ENCODE measurements around the gene LAT. TPM values are rescaled to one million over a fixed set of nuclear protein-coding genes. Genes with fewer than 3 reads are reported as not detected.
"Not testable (repeated sequence)": the region's sequence is repeated elsewhere in the genome, so short reads cannot be mapped to it uniquely, and the experiment has no call there.

Gene LAT
- total RNA-seq, 1 donor from 2014 or later, result not detected

DNA sequence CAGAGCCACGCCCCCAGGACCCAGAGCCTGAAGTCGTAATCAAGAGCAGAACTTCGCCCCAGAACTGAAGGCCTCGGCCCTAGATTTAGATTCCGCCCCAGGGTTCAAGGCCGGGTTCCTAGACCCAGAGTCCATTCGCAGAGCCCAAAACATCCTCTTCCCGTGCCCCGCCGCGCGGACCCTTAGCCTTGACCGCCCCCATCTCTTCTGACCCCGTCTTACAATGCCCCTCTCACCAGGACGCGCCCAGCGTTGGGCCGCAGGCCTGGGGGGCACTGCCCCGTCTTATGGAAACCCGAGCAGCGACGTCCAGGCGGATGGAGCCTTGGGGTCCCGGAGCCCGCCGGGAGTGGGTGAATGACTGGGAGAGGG, 48.1 kb upstream of the LAT start:
- Histone ChIP-seq H3K27ac (no peak overlapping the region), H3K79me2 (ENCODE audit: low read depth) (no peaks in the 10 kb centered on the region), H3K4me3 (no peak overlapping the region), H4K20me1 (ENCODE audit: low read depth) (no peaks in the 10 kb centered on the region), H3K27me3 (no peaks in the 10 kb centered on the region), H3K4me2 (no peak overlapping the region), H3K4me1 (no peaks in the 10 kb centered on the region), H2AFZ (replicated peaks) (no peak overlapping the region), H3F3A (ENCODE audit: low read depth) (no peaks in the 10 kb centered on the region), H3K9me3 (ENCODE audit: low read depth) (no peaks in the 10 kb centered on the region), H3K9ac (no peak overlapping the region), H3K36me3 (no peaks in the 10 kb centered on the region)
- TF ChIP-seq EZH2phosphoT487 (IDR thresholded peaks at IDR 0.05) (no peak), EZH2 (IDR thresholded peaks at IDR 0.05) (no peak)
- TF ChIP-seq, protein P1, sequence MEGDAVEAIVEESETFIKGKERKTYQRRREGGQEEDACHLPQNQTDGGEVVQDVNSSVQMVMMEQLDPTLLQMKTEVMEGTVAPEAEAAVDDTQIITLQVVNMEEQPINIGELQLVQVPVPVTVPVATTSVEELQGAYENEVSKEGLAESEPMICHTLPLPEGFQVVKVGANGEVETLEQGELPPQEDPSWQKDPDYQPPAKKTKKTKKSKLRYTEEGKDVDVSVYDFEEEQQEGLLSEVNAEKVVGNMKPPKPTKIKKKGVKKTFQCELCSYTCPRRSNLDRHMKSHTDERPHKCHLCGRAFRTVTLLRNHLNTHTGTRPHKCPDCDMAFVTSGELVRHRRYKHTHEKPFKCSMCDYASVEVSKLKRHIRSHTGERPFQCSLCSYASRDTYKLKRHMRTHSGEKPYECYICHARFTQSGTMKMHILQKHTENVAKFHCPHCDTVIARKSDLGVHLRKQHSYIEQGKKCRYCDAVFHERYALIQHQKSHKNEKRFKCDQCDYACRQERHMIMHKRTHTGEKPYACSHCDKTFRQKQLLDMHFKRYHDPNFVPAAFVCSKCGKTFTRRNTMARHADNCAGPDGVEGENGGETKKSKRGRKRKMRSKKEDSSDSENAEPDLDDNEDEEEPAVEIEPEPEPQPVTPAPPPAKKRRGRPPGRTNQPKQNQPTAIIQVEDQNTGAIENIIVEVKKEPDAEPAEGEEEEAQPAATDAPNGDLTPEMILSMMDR (IDR thresholded peaks at IDR 0.05), result no peak
- no peaks in the 10 kb centered on the region for H3K36me3 Mint-ChIP-seq
- H3K4me1 Mint-ChIP-seq, result peaks cover 10% of the 10 kb centered on the region
- no peaks in the 10 kb centered on the region for H3K9me3 Mint-ChIP-seq
- no peak overlapping the region for H3K27ac Mint-ChIP-seq
- H3K27me3 Mint-ChIP-seq (ENCODE audit: insufficient read depth, low read depth), result peaks cover 6% of the 10 kb centered on the region
- no peak overlapping the region for H3K4me3 Mint-ChIP-seq
- no peak for DNase-seq (ENCODE audit: low spot score)

DNA sequence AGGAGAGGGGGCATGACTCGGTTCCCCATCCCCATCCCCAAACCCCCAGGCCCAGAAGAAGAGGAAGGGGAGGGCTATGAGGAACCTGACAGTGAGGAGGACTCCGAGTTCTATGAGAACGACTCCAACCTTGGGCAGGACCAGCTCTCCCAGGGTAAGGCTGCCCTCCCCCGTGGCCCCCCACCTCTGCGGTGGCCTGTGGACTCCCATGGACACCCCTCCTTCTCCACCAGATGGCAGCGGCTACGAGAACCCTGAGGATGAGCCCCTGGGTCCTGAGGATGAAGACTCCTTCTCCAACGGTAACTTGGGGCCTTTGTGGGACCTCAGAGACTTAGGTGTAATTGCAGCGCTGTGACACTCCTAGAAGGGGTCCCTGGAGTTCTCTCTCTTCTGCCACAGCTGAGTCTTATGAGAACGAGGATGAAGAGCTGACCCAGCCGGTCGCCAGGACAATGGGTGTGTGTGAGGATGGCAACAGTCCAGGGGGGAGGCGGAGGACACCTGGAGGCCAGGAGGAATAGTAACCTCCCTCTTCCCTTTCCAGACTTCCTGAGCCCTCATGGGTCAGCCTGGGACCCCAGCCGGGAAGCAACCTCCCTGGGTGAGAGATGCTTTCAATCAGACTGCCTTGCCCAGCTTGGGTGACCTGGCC, 47.5 kb upstream of the LAT start:
- H3K4me3 ChIP-seq, result no peak overlapping the region
- no peak overlapping the region for H2AFZ ChIP-seq (replicated peaks)
- H3F3A ChIP-seq (ENCODE audit: low read depth), result no peaks in the 10 kb centered on the region
- H3K4me2 ChIP-seq, result no peak overlapping the region
- H3K9me3 ChIP-seq (ENCODE audit: low read depth), result no peaks in the 10 kb centered on the region
- TF ChIP-seq, protein P1 (IDR thresholded peaks at IDR 0.05), result no peak
- TF ChIP-seq EZH2 (IDR thresholded peaks at IDR 0.05) (no peak), EZH2phosphoT487 (IDR thresholded peaks at IDR 0.05) (no peak)
- H4K20me1 ChIP-seq (ENCODE audit: low read depth), result no peaks in the 10 kb centered on the region
- Mint-ChIP-seq H3K4me3 (no peak overlapping the region), H3K4me1 (peaks cover 10% of the 10 kb centered on the region), H3K27ac (no peak overlapping the region), H3K27me3 (ENCODE audit: insufficient read depth, low read depth) (peaks cover 5% of the 10 kb centered on the region), H3K9me3 (no peaks in the 10 kb centered on the region), H3K36me3 (no peaks in the 10 kb centered on the region)
- no peak for DNase-seq (ENCODE audit: low spot score)
- no peak overlapping the region for H3K9ac ChIP-seq
- no peak overlapping the region for H3K27ac ChIP-seq
- H3K27me3 ChIP-seq, result no peaks in the 10 kb centered on the region
- no peaks in the 10 kb centered on the region for H3K4me1 ChIP-seq
- H3K79me2 ChIP-seq (ENCODE audit: low read depth), result no peaks in the 10 kb centered on the region
- H3K36me3 ChIP-seq, result no peaks in the 10 kb centered on the region

DNA sequence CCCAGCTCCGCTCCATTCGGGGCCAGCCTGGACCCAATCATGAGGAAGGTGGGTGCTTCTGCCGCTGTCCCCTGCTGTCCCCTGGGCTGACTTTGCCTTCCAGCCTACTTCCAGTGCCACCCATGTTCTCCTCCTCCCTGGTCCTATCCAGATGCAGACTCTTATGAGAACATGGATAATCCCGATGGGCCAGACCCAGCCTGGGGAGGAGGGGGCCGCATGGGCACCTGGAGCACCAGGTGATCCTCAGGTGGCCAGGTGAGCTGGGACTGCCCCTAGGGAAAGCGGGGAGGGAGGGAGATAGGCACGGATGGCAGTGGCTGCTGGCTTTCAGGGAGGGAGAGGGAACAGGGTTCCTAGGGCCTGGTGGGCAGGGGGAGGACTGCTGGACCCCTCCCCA, 46.1 kb upstream of the LAT start:
- Histone ChIP-seq H3K9me3 (ENCODE audit: low read depth) (no peaks in the 10 kb centered on the region), H3K79me2 (ENCODE audit: low read depth) (no peaks in the 10 kb centered on the region), H3K4me1 (no peaks in the 10 kb centered on the region), H3K36me3 (no peaks in the 10 kb centered on the region), H4K20me1 (ENCODE audit: low read depth) (no peaks in the 10 kb centered on the region), H3K4me3 (no peak overlapping the region), H2AFZ (replicated peaks) (no peak overlapping the region), H3K27ac (no peak overlapping the region), H3F3A (ENCODE audit: low read depth) (no peaks in the 10 kb centered on the region), H3K4me2 (no peak overlapping the region), H3K9ac (no peak overlapping the region), H3K27me3 (no peaks in the 10 kb centered on the region)
- Mint-ChIP-seq H3K4me1 (peaks cover 9% of the 10 kb centered on the region), H3K27ac (no peak overlapping the region), H3K9me3 (no peaks in the 10 kb centered on the region), H3K27me3 (ENCODE audit: insufficient read depth, low read depth) (peaks cover 8% of the 10 kb centered on the region), H3K4me3 (no peak overlapping the region), H3K36me3 (no peaks in the 10 kb centered on the region)
- DNase-seq (ENCODE audit: low spot score), result no peak
- TF ChIP-seq EZH2 (IDR thresholded peaks at IDR 0.05), result no peak
- TF ChIP-seq, protein P1 (IDR thresholded peaks at IDR 0.05), result no peak
- no peak for TF ChIP-seq EZH2phosphoT487 (IDR thresholded peaks at IDR 0.05)

DNA sequence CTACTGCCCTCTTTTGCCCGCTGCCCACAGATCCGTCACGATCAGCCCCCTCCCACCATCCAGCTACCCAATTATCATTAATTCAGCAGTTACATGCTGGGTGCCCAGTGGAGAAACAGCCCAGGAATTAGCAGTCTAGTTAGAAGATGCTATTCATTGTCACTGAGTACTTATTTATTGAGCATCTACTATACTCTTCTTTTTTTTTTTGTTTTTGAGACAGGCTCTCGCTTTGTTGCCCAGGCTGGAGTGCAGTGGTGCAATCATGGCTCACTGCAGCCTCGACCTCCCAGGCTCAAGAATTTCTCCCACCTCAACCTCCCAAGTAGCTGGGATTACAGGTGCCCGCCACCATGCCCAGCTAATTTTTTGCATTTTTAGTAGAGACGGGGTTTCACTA, 45.0 kb upstream of the LAT start:
- H3K36me3 Mint-ChIP-seq; H4K20me1 ChIP-seq (ENCODE audit: low read depth); H3K4me3 ChIP-seq; H3K79me2 ChIP-seq (ENCODE audit: low read depth); H3K9ac ChIP-seq; H3F3A ChIP-seq (ENCODE audit: low read depth); H3K27me3 ChIP-seq; H3K4me3 Mint-ChIP-seq; H3K9me3 Mint-ChIP-seq; H3K27ac ChIP-seq; H3K4me2 ChIP-seq; H2AFZ ChIP-seq (replicated peaks); H3K36me3 ChIP-seq; H3K27ac Mint-ChIP-seq; H3K9me3 ChIP-seq (ENCODE audit: low read depth); H3K27me3 Mint-ChIP-seq (ENCODE audit: insufficient read depth, low read depth); H3K4me1 ChIP-seq; DNase-seq (ENCODE audit: low spot score): not testable (repeated sequence)
- H3K4me1 Mint-ChIP-seq, result peaks cover 11% of the 10 kb centered on the region

Data from neural progenitor cell (in vitro differentiated cells).